ENCODE data around the gene IGFBP6. TPM values are rescaled to one million over a fixed set of nuclear protein-coding genes. Genes with fewer than 3 reads are reported as not detected.

Gene IGFBP6
- total RNA-seq, 6 experiments from 2014 or later = 1.7 to 25.4 (median 4.9) TPM

DNA sequence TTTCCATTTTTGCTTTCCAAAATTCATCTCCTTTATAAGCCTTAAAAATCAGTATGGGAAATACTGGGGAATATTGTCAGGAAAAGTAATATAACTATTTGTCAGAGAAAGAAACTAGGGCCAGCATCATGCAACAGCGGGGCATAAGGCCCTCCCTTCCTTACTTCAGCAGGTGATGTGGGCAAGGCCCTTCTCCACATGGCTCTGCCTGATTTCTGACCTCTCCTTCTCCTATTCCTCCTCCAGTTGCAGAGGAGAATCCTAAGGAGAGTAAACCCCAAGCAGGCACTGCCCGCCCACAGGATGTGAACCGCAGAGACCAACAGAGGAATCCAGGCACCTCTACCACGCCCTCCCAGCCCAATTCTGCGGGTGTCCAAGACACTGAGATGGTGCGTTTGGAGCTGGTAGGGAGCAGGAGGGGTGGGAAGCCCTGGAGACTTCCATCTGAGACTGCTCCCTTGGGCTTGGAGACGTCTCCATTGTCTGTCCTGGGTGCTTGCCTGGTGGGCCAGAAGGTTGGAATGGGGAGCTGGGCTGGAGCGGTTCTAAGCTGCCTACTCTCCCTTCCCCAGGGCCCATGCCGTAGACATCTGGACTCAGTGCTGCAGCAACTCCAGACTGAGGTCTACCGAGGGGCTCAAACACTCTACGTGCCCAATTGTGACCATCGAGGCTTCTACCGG lies 3.1 kb downstream of the IGFBP6 start:
- no peak for ATAC-seq
- no peaks in the 10 kb centered on the region for H3K9me3 ChIP-seq
- H3K27ac ChIP-seq = no peak overlapping the region
- no peak overlapping the region for H3K4me3 ChIP-seq
- H3K27me3 ChIP-seq = no peaks in the 10 kb centered on the region
- intact Hi-C loops (cut with DNase I) = loop anchor here in 1 of 2 donors (5.0 kb wide), 1 partner anchor 33 kb away; no protein-coding TSS in a partner anchor
- H3K36me3 ChIP-seq = no peaks in the 10 kb centered on the region
- DNase-seq = no peak
- TF ChIP-seq, protein P1, sequence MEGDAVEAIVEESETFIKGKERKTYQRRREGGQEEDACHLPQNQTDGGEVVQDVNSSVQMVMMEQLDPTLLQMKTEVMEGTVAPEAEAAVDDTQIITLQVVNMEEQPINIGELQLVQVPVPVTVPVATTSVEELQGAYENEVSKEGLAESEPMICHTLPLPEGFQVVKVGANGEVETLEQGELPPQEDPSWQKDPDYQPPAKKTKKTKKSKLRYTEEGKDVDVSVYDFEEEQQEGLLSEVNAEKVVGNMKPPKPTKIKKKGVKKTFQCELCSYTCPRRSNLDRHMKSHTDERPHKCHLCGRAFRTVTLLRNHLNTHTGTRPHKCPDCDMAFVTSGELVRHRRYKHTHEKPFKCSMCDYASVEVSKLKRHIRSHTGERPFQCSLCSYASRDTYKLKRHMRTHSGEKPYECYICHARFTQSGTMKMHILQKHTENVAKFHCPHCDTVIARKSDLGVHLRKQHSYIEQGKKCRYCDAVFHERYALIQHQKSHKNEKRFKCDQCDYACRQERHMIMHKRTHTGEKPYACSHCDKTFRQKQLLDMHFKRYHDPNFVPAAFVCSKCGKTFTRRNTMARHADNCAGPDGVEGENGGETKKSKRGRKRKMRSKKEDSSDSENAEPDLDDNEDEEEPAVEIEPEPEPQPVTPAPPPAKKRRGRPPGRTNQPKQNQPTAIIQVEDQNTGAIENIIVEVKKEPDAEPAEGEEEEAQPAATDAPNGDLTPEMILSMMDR (IDR thresholded peaks at IDR 0.05) = no peak
- TF ChIP-seq POLR2A (IDR thresholded peaks at IDR 0.05) = no peak
- WGBS (ENCODE audit: insufficient coverage, low coverage, low lambda C conversion rate, missing lambda C conversion rate) = 91% methylated on average over 5 of the region's 13 CpGs
- peaks cover 0 to 46% (median 24%) of the 10 kb centered on the region in 4 donors for H3K4me1 ChIP-seq

- Histone ChIP-seq H3K36me3 (no peaks in the 10 kb centered on the region), H3K27ac (no peak overlapping the region), H3K4me3 (no peak overlapping the region), H3K27me3 (no peaks in the 10 kb centered on the region), H3K4me1 (peaks cover 0 to 49% (median 24%) of the 10 kb centered on the region in 4 donors), H3K9me3 (no peaks in the 10 kb centered on the region)
- no peak for TF ChIP-seq POLR2A (IDR thresholded peaks at IDR 0.05)
- TF ChIP-seq, protein P1 (IDR thresholded peaks at IDR 0.05) = no peak
- no peak for ATAC-seq
- WGBS (ENCODE audit: insufficient coverage, low coverage, low lambda C conversion rate, missing lambda C conversion rate) = 90% methylated on average over 7 of the region's 7 CpGs
- DNase-seq = no peak
- intact Hi-C loops (cut with DNase I) = loop anchor here in 1 of 2 donors (5.0 kb wide), 1 partner anchor 34 kb away; no protein-coding TSS in a partner anchor
Observed at GRCh38 chr12:53101266-53101665, 3.8 kb downstream of the IGFBP6 start.

DNA sequence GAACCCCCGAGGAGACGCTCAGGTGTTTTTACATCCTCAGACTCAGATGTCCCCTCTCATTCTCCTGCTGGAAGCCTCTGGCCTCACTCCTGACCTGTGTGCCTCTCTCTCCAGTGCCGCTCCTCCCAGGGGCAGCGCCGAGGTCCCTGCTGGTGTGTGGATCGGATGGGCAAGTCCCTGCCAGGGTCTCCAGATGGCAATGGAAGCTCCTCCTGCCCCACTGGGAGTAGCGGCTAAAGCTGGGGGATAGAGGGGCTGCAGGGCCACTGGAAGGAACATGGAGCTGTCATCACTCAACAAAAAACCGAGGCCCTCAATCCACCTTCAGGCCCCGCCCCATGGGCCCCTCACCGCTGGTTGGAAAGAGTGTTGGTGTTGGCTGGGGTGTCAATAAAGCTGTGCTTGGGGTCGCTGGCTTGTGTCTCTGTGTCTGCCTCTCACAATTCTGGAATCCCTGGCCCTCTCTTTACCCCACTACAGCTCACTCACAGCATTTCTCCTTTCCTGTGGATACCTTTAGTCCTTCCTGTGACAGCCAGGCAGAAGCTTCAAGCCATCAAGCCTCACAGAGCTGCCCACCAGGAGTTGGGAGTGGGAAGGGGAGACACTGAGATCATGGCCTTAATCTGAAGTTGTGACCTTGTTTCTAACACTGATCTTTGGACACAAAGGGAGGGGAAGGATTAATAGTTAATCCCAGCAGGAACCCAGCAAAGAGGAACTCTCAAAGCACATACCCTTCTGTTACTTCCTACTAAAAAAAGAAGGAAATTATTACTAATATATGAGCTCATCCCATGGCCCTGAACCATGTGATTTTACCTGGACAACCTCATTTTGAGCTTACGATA lies 4.7 kb downstream of the IGFBP6 start:
- H3K4me1 ChIP-seq = peaks cover 0 to 49% (median 23%) of the 10 kb centered on the region in 4 donors
- no peaks in the 10 kb centered on the region for H3K9me3 ChIP-seq
- no peaks in the 10 kb centered on the region for H3K36me3 ChIP-seq
- WGBS (ENCODE audit: insufficient coverage, low coverage, low lambda C conversion rate, missing lambda C conversion rate) = 45% methylated on average over 4 of the region's 12 CpGs
- peak overlapping the region; percentile 47 to 77 (median 67) for H3K27ac ChIP-seq
- H3K4me3 ChIP-seq = no peak overlapping the region
- no peaks in the 10 kb centered on the region for H3K27me3 ChIP-seq
- TF ChIP-seq POLR2A (IDR thresholded peaks at IDR 0.05) = no peak
- TF ChIP-seq, protein P1 (IDR thresholded peaks at IDR 0.05) = no peak
- ATAC-seq (peak; percentile 45 to 64 (median 60)), DNase-seq (no peak)
- intact Hi-C loops (cut with DNase I) = loop anchor here in 1 of 2 donors (5.0 kb wide), 1 partner anchor 35 kb away; no protein-coding TSS in a partner anchor

GRCh38 chr12:53102883-53103807 lies 5.7 kb downstream of the IGFBP6 start, which contains the start of gene SOAT2:
SOAT2 (plus strand) TSS chr12:53103486; CDS start chr12:53103578, 92 bp downstream.
- peak within 1 kb of the TSS; percentile 47 to 77 (median 67) for H3K27ac ChIP-seq

More at GRCh38 chr12:53102883-53103807, 5.7 kb downstream of the IGFBP6 start, which contains the start of gene SOAT2:
- no peaks in the 10 kb centered on the region for H3K36me3 ChIP-seq
- intact Hi-C loops (cut with DNase I) = loop anchor here in 1 of 2 donors (5.0 kb wide), 1 partner anchor 36 kb away; no protein-coding TSS in a partner anchor
- no peak for DNase-seq
- TF ChIP-seq, protein P1 (IDR thresholded peaks at IDR 0.05) = no peak
- TF ChIP-seq POLR2A (IDR thresholded peaks at IDR 0.05) = no peak
- peaks cover 0 to 49% (median 20%) of the 10 kb centered on the region in 4 donors for H3K4me1 ChIP-seq
- ATAC-seq = peak; percentile 19 to 42 (median 24)
- no peaks in the 10 kb centered on the region for H3K9me3 ChIP-seq
- no peaks in the 10 kb centered on the region for H3K27me3 ChIP-seq
- WGBS (ENCODE audit: insufficient coverage, low coverage, low lambda C conversion rate, missing lambda C conversion rate) = 40% methylated on average over 15 of the region's 23 CpGs
- no peak within 1 kb of the TSS for H3K4me3 ChIP-seq

All from right lobe of liver (tissue), 6 donors.